NCI-H2081 treated with DMSO at 0.1 percent for 48 hours (cell line): ENCODE measurements around the gene ACTR10.
A peak's percentile ranks its signal among the peaks of the same experiment; 100 is the strongest.
"Not testable (repeated sequence)": the region's sequence is repeated elsewhere in the genome, so short reads cannot be mapped to it uniquely, and the experiment has no call there.

Experiments used
- DNase-seq: peaks from one replicate; lab custom pipeline; 2025; lab: John Stamatoyannopoulos, UW

ACTR10 gene

DNA sequence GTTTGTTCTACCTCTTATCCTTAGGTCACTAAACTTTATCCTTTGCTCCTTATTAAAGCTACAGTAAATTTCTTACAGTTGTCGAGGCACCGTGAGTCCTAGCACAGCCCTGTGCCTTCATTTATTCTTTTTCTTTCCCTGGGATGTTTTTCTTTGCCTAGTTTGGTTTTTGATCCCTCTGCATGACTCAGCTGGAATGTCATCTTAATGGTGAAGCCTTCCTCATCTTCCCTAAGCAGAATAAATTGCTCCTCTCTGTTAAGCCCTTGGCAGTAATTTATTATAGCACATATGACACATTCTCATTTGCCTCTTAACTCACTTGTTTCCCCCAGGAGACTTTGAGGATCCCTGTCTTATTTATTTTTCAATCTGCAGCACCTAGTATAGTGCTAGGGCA is 16.6 kb downstream of the ACTR10 start:
- no peak for DNase-seq

DNA sequence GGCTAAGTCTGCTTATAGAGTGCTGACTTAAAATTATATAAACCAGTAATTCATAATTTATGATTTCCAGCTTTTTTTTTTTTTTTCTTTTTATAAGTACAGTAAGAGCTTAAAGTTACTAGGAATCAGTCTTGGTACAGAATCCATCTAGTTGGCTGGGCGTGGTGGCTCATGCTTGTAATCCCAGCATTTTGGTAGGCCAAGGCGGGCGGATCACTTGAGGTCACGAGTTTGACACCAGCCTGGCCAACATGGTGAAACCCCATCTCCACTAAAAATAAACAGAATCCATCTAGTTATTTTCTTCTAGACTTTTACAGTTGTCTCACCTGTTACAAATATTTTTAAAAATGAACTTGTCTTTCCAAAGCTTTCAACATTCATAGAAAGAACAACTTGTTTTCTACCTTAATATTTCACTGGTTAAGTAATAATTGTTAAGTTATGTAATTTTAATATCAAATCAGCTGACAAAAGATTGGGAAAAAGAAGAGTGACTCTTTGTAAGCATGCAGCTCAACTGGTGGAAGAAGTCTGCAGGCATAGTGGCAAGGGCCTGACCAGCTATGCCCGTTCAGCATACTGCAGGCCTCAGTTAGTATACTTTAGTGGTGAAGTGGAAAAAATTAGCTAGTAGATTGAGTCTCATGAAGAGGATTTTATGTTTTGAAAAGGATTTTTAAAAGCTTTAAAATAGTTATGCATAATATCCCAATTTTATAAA is 27.3 kb downstream of the ACTR10 start:
- DNase-seq, result no peak

- DNase-seq, result no peak
Observed at GRCh38 chr14:58238252-58239243, 38.6 kb downstream of the ACTR10 start.

GRCh38 chr14:58239244-58240195 is 39.6 kb downstream of the ACTR10 start:
- DNase-seq, result peak; percentile 39

GRCh38 chr14:58243790-58244555 is 44.0 kb downstream of the ACTR10 start:
- DNase-seq, result no peak

GRCh38 chr14:58244556-58245387 is 44.8 kb downstream of the ACTR10 start, which contains the start of gene PSMA3:
Gene PSMA3, plus strand, starts transcription at chr14:58244843. Its CDS starts 78 bp downstream, at chr14:58244921.
- DNase-seq, result peak; percentile 92

GRCh38 chr14:58245562-58245961 is 45.6 kb downstream of the ACTR10 start:
- DNase-seq, result no peak

DNA sequence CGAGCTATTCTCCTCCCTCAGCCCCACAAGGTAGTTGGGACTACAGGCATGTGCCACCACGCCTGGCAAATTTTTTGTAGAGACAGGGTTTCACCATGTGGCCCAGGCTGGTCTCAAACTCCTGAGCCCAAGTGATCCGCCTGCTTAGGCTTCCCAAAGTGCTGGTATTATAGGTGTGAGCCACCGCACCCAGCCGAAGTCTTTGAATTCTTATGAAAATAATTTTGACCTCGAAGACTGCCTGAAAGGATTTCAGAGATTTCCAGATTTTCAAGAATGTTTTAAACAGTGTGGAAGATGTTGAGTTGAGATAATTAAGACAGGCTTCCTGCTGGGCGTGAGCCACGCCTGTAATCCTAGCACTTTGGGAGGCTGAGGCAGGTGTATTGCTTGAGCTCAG is 49.7 kb downstream of the ACTR10 start:
- no peak for DNase-seq

DNA sequence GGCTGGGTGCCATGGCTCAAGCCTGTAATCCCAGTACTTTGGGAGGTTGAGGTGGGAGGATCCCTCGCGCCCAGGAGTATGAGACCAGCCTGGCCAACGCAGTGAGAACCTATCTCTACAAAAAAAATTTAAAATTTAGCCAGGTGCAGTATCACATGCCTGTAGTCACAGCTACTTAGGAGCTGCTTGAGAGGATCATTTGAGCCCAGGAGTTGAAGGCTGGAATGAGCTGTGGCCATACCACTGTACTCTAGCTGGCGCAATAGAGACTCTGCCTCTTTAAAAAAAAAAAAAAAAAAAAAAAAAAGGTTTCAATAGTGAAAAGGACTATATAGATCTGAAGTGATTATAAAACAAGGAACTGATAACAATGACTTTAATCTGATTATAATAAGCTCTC is 58.2 kb downstream of the ACTR10 start:
- DNase-seq, result no peak

DNA sequence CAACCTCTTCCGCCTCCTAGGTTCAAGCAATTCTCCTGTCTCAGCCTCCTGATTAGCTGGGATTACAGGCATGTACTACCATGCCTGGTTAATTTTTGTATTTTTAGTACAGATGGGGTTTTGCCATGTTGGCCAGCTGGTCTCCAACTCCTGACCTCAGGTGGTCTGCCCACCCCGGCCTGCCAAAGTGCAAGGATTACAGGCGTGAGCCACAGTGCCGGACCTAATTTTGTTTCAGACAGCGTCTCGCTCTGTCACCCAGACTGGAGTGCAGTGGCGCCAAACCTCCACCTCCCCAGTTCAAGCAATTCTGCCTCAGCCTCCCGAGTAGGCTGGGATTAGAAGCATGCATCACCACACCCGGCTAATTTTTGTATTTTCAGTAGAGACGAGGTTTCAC is 62.1 kb downstream of the ACTR10 start:
- DNase-seq, result not testable (repeated sequence)

DNA sequence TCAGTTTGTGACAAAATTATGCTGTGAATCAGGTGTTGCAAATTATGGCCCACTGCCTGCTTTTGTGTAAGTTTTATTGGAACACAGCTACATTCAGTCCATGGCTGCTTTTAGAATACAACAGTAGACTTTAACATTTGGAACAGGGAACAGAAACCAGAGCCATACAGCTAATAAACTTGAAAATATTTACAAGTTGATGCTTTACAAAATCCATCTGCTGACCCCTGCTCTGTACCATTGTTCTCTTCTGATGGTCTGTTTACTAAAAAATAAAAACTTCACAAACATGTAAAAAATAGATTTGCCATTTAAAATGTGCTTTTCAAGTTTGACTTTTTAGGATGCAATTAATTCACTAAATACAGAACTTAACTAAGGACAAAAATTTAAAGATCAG is 65.5 kb downstream of the ACTR10 start:
- no peak for DNase-seq

DNA sequence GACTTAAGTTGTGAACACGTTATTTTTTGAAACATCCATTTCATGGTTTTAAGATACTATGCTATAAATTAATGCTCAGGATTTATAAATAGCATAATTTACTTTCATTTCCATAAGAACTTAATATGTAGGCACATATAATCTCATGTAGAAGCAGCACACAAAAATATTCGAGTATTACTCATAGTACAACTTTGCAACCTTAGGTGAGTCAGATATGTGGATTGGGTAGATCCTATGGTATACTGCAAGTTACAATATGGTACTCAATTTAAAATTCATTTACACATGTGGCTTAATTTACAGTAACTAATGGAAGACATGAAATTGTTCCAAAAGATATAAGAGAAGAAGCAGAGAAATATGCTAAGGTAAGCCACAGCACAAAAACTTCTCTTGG is 70.7 kb downstream of the ACTR10 start:
- no peak for DNase-seq

DNA sequence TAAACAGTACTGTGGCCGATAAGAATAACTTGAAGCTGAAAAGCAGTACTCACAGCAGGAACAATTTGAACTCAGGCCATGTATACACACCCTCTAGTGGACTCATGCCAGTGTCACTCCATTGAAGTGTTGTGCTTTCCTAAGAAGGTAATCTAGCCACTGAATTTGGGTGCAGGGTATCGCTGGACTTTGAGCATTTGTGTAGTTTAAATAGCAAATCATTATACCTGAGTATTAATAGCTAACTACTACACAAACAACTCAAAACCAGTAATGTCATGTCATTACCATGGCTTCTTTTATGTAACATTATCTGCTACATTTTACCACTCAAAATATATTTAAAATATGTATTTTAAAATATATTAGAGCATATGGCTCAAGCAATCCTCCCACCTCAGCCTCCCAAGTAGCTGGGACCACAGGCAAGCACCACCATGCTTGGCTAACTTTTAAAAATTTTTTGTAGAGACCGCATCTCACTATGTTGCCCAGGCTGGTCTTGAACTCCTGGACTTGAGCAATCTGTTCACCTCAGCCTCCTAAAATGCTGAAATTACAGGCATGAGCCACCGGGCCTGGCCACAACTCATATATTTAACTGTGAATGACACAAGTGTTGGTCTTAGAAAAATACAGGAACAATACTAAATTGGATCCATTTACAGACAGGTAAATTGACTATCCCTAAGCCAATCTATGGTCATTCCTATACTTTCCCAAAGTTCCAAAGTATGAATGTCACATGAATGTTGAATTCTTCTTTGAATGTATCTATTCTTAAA is 72.8 kb downstream of the ACTR10 start:
- no peak for DNase-seq

- DNase-seq, result no peak
Observed at GRCh38 chr14:58274881-58275280, 74.9 kb downstream of the ACTR10 start.

DNA sequence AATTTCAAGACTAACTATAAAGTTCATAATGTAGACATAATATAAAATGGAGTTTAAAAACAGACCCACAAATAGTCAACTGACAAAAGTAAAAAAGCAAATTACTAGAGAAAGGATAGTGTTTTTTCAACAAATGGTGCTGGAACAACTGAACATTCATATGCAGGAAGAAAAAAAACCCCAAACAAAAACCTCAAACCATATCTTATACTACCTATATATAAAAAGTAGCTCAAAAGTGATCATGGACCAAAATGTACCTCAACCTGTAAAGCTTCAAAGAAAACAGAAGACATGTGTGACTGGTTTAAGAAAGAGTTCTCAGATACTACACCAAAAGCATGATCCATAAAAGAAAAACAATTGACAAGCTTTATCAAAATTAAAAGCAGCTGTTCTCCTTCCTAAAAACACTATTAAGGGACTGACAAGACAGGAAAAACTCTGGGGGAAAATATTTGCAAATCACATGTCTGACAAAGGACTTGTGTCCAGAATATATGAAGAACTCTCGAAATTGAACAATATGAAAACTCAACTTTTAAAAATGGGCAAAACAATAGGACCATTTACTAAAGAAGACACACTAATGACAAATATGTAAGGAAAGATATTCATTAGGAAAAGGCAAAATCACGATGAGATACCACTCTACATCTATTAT is 75.7 kb downstream of the ACTR10 start:
- DNase-seq, result no peak

- no peak for DNase-seq
Observed at GRCh38 chr14:58276208-58276607, 76.3 kb downstream of the ACTR10 start.

- no peak for DNase-seq
Observed at GRCh38 chr14:58278177-58278576, 78.2 kb downstream of the ACTR10 start.

GRCh38 chr14:58280954-58281787 is 81.2 kb downstream of the ACTR10 start:
- no peak for DNase-seq
